ENCODE data around the gene CST7. TPM values are rescaled to one million over a fixed set of nuclear protein-coding genes. Genes with fewer than 3 reads are reported as not detected.

The CST7 gene
- total RNA-seq, 1 donor from 2014 or later = not detected

GRCh38 chr20:24952376-24953208 lies 3.5 kb downstream of the CST7 start:
- DNase-seq = no peak
- Mint-ChIP-seq H3K36me3 (ENCODE audit: unreplicated experiment) (no peaks in the 10 kb centered on the region), H3K4me3 (ENCODE audit: unreplicated experiment) (no peak overlapping the region), H3K4me1 (ENCODE audit: low read depth, unreplicated experiment) (peaks cover 23% of the 10 kb centered on the region), H3K27ac (ENCODE audit: unreplicated experiment) (no peak overlapping the region), H3K27me3 (ENCODE audit: unreplicated experiment) (peaks cover 3% of the 10 kb centered on the region), H3K9me3 (ENCODE audit: unreplicated experiment) (peaks cover 8% of the 10 kb centered on the region)
- TF ChIP-seq CTCF (IDR thresholded peaks at IDR 0.05; ENCODE audit: partially characterized antibody, unreplicated experiment) = no peak

GRCh38 chr20:24953209-24953575 lies 4.1 kb downstream of the CST7 start:
- DNase-seq = no peak
- Mint-ChIP-seq H3K9me3 (ENCODE audit: unreplicated experiment) (peaks cover 3% of the 10 kb centered on the region), H3K27me3 (ENCODE audit: unreplicated experiment) (peaks cover 3% of the 10 kb centered on the region), H3K4me1 (ENCODE audit: low read depth, unreplicated experiment) (peaks cover 23% of the 10 kb centered on the region), H3K27ac (ENCODE audit: unreplicated experiment) (no peak overlapping the region), H3K36me3 (ENCODE audit: unreplicated experiment) (no peaks in the 10 kb centered on the region), H3K4me3 (ENCODE audit: unreplicated experiment) (no peak overlapping the region)
- no peak for TF ChIP-seq CTCF (IDR thresholded peaks at IDR 0.05; ENCODE audit: partially characterized antibody, unreplicated experiment)

GRCh38 chr20:24953621-24954133 lies 4.6 kb downstream of the CST7 start:
- H3K9me3 Mint-ChIP-seq (ENCODE audit: unreplicated experiment) = peaks cover 3% of the 10 kb centered on the region
- no peak overlapping the region for H3K27ac Mint-ChIP-seq (ENCODE audit: unreplicated experiment)
- H3K27me3 Mint-ChIP-seq (ENCODE audit: unreplicated experiment) = no peaks in the 10 kb centered on the region
- H3K4me3 Mint-ChIP-seq (ENCODE audit: unreplicated experiment) = no peak overlapping the region
- DNase-seq = no peak
- peaks cover 23% of the 10 kb centered on the region for H3K4me1 Mint-ChIP-seq (ENCODE audit: low read depth, unreplicated experiment)
- no peak for TF ChIP-seq CTCF (IDR thresholded peaks at IDR 0.05; ENCODE audit: partially characterized antibody, unreplicated experiment)
- no peaks in the 10 kb centered on the region for H3K36me3 Mint-ChIP-seq (ENCODE audit: unreplicated experiment)

- no peak for DNase-seq
- Mint-ChIP-seq H3K27ac (ENCODE audit: unreplicated experiment) (no peak overlapping the region), H3K9me3 (ENCODE audit: unreplicated experiment) (peaks cover 2% of the 10 kb centered on the region), H3K36me3 (ENCODE audit: unreplicated experiment) (no peaks in the 10 kb centered on the region), H3K27me3 (ENCODE audit: unreplicated experiment) (no peaks in the 10 kb centered on the region), H3K4me1 (ENCODE audit: low read depth, unreplicated experiment) (peaks cover 23% of the 10 kb centered on the region), H3K4me3 (ENCODE audit: unreplicated experiment) (no peak overlapping the region)
- TF ChIP-seq CTCF (IDR thresholded peaks at IDR 0.05; ENCODE audit: partially characterized antibody, unreplicated experiment) = no peak
Measured at GRCh38 chr20:24954151-24954550, 5.1 kb downstream of the CST7 start.

GRCh38 chr20:24954566-24954965 lies 5.5 kb downstream of the CST7 start:
- Mint-ChIP-seq H3K4me3 (ENCODE audit: unreplicated experiment) (no peak overlapping the region), H3K27me3 (ENCODE audit: unreplicated experiment) (no peaks in the 10 kb centered on the region), H3K27ac (ENCODE audit: unreplicated experiment) (no peak overlapping the region), H3K36me3 (ENCODE audit: unreplicated experiment) (no peaks in the 10 kb centered on the region), H3K4me1 (ENCODE audit: low read depth, unreplicated experiment) (peaks cover 23% of the 10 kb centered on the region), H3K9me3 (ENCODE audit: unreplicated experiment) (peaks cover 2% of the 10 kb centered on the region)
- TF ChIP-seq CTCF (IDR thresholded peaks at IDR 0.05; ENCODE audit: partially characterized antibody, unreplicated experiment) = no peak
- DNase-seq = no peak

Data from glutamatergic neuron (in vitro differentiated cells).